H9 (cell line): ENCODE data around the gene FAM78B. TPM values are rescaled to one million over a fixed set of nuclear protein-coding genes. Genes with fewer than 3 reads are reported as not detected.

Experiments used
- DNase-seq: peaks from one replicate; pipeline ENCODE4 v3.0.0-alpha.2; 2017
- H2AFZ ChIP-seq: one replicate; pipeline ENCODE4 v1.6.1; 2013; ENCODE audit warnings: mild to moderate bottlenecking, low read length, control low read depth, moderate library complexity
- H2AK5ac ChIP-seq: 2 replicates; pipeline ENCODE4 v1.6.1; 2013; ENCODE audit warnings: low read length, control low read depth, mixed read lengths; ENCODE audit not compliant: insufficient read length
- H2BK120ac ChIP-seq: one replicate; pipeline ENCODE4 v1.6.1; 2013; ENCODE audit warnings: low read depth, mild to moderate bottlenecking, low read length, control low read depth, inconsistent platforms; ENCODE audit not compliant: poor library complexity, severe bottlenecking
- H2BK12ac ChIP-seq: 2 replicates; pipeline ENCODE4 v1.6.1; 2013; ENCODE audit warnings: low read length, control low read depth, mixed read lengths, low read depth; ENCODE audit not compliant: insufficient read length
- H2BK15ac ChIP-seq: 2 replicates; pipeline ENCODE4 v1.6.1; 2013; ENCODE audit warnings: low read depth, low read length, control low read depth
- H2BK20ac ChIP-seq: one replicate; pipeline ENCODE4 v1.6.1; 2013; ENCODE audit warnings: low read depth, mild to moderate bottlenecking, low read length, control low read depth, inconsistent platforms; ENCODE audit not compliant: poor library complexity, severe bottlenecking
- H2BK5ac ChIP-seq: 2 replicates; pipeline ENCODE4 v1.6.1; 2013; ENCODE audit warnings: low read length, control low read depth, mixed read lengths; ENCODE audit not compliant: insufficient read length
- H3K14ac ChIP-seq: 2 replicates; pipeline ENCODE4 v1.6.1; 2013; ENCODE audit warnings: low read length, control low read depth; ENCODE audit not compliant: insufficient read depth
- H3K18ac ChIP-seq: 2 replicates; pipeline ENCODE4 v1.6.1; 2013; ENCODE audit warnings: low read depth, mild to moderate bottlenecking, mixed read lengths, low read length, control low read depth; ENCODE audit not compliant: insufficient read length
- H3K23ac ChIP-seq: 2 replicates; pipeline ENCODE4 v1.6.1; 2013; ENCODE audit warnings: low read length, control low read depth, mixed read lengths, low read depth; ENCODE audit not compliant: insufficient read length
- H3K23me2 ChIP-seq: 2 replicates; pipeline ENCODE4 v1.6.1; 2013; ENCODE audit warnings: low read depth, mild to moderate bottlenecking, mixed read lengths, low read length, control low read depth; ENCODE audit not compliant: insufficient read length, poor library complexity, severe bottlenecking
- H3K27ac ChIP-seq: 2 replicates; pipeline ENCODE4 v1.5.1; 2013; ENCODE audit warnings: low read length, control low read depth, mixed read lengths, low read depth; ENCODE audit not compliant: insufficient read length
- H3K27me3 ChIP-seq: 2 replicates; pipeline ENCODE4 v1.6.1; 2013; ENCODE audit warnings: low read length, control low read depth, inconsistent platforms; ENCODE audit not compliant: insufficient read depth
- H3K4ac ChIP-seq: 2 replicates; pipeline ENCODE4 v1.6.1; 2013; ENCODE audit warnings: low read depth, mild to moderate bottlenecking, control low read depth, inconsistent platforms, low read length, moderate library complexity
- H3K4me1 ChIP-seq: 2 replicates; pipeline ENCODE4 v1.6.1; 2013; ENCODE audit warnings: low read length, control low read depth, inconsistent platforms; ENCODE audit not compliant: insufficient read depth
- H3K4me2 ChIP-seq: 2 replicates; pipeline ENCODE4 v1.6.1; 2013; ENCODE audit warnings: low read length, control low read depth, mixed read lengths; ENCODE audit not compliant: insufficient read length, insufficient read depth
- H3K56ac ChIP-seq: 2 replicates; pipeline ENCODE4 v1.6.1; 2013; ENCODE audit warnings: low read depth, mild to moderate bottlenecking, mixed read lengths, low read length, control low read depth; ENCODE audit not compliant: insufficient read length
- H3K79me1 ChIP-seq: 2 replicates; pipeline ENCODE4 v1.6.1; 2013; ENCODE audit warnings: low read depth, mild to moderate bottlenecking, moderate library complexity, low read length, control low read depth, inconsistent platforms; ENCODE audit not compliant: insufficient read depth, poor library complexity, severe bottlenecking
- H3K79me2 ChIP-seq: 2 replicates; pipeline ENCODE4 v1.6.1; 2013; ENCODE audit warnings: low read length, control low read depth, inconsistent platforms; ENCODE audit not compliant: insufficient read depth
- H3K9ac ChIP-seq: 2 replicates; pipeline ENCODE4 v1.6.1; 2013; ENCODE audit warnings: low read length, control low read depth, mixed read lengths; ENCODE audit not compliant: insufficient read length; ENCODE audit errors: extremely low read depth
- H3K9me3 ChIP-seq: one replicate; pipeline ENCODE4 v1.6.1; 2013; ENCODE audit warnings: low read depth, low read length, inconsistent platforms; ENCODE audit not compliant: control insufficient read depth
- H3T11ph ChIP-seq: one replicate; pipeline ENCODE4 v1.6.1; 2013; ENCODE audit warnings: mild to moderate bottlenecking, low read length, control low read depth, inconsistent platforms
- H4K20me1 ChIP-seq: one replicate; pipeline ENCODE4 v1.6.1; 2013; ENCODE audit not compliant: control insufficient read depth, insufficient read length, insufficient read depth
- H4K5ac ChIP-seq: 2 replicates; pipeline ENCODE4 v1.6.1; 2013; ENCODE audit warnings: low read depth, mild to moderate bottlenecking, mixed read lengths, low read length, control low read depth; ENCODE audit not compliant: insufficient read length
- H4K8ac ChIP-seq: replicated peaks from 2 replicates; pipeline ENCODE4 v1.6.1; 2013; ENCODE audit warnings: low read length, control low read depth, mixed read lengths, low read depth; ENCODE audit not compliant: insufficient read length
- H4K91ac ChIP-seq: 2 replicates; pipeline ENCODE4 v1.6.1; 2013; ENCODE audit warnings: low read depth, mild to moderate bottlenecking, moderate library complexity, mixed read lengths, low read length, control low read depth; ENCODE audit not compliant: insufficient read length
- H3K27ac Mint-ChIP-seq, 3 experiments: 2 replicates in 2 of 3; 3 replicates in 1 of 3; pipeline ENCODE4 v1.8.0; 2020 to 2021; ENCODE audit warnings: mixed read lengths in 3 of 3, mild to moderate bottlenecking in 1 of 3, moderate library complexity in 1 of 3
- H3K27me3 Mint-ChIP-seq: 2 replicates; pipeline ENCODE4 v1.8.0; 2021; ENCODE audit warnings: low read depth, mild to moderate bottlenecking, moderate library complexity, mixed read lengths
- H3K36me3 Mint-ChIP-seq, 3 experiments: 2 replicates in 2 of 3; 3 replicates in 1 of 3; pipeline ENCODE4 v1.8.0; 2020 to 2021; ENCODE audit warnings: low read depth in 3 of 3, mixed read lengths in 3 of 3; ENCODE audit not compliant: insufficient read depth in 1 of 3
- H3K4me1 Mint-ChIP-seq, 2 experiments: 2 replicates each; pipeline ENCODE4 v1.8.0; 2020; ENCODE audit warnings: mixed read lengths in 2 of 2
- H3K4me3 Mint-ChIP-seq, 2 experiments: 2 replicates in 1 of 2; 3 replicates in 1 of 2; pipeline ENCODE4 v1.8.0; 2020 to 2021; ENCODE audit warnings: mild to moderate bottlenecking in 2 of 2, mixed read lengths in 2 of 2, moderate library complexity in 1 of 2
- H3K9me3 Mint-ChIP-seq, 2 experiments: 2 replicates in 1 of 2; 3 replicates in 1 of 2; pipeline ENCODE4 v1.8.0; 2020; ENCODE audit warnings: mild to moderate bottlenecking in 2 of 2, mixed read lengths in 2 of 2, moderate library complexity in 1 of 2
- CTCF ChIP-seq: fragments of 200-600 bp; sonication (generic); conservative IDR thresholded peaks from 3 replicates; pipeline ENCODE4 v1.8.0; 2021; ENCODE audit warnings: antibody characterized with exemption, mild to moderate bottlenecking
- WGBS: extraction: QIAGEN DNeasy Blood & Tissue Kit; methylation state at CpG from one replicate; pipeline ENCODE4 v1.1.7; 2013; ENCODE audit warnings: missing lambda C conversion rate, low lambda C conversion rate, mixed read lengths; ENCODE audit not compliant: insufficient read length; ENCODE audit errors: extremely low coverage; 5-methylcytosine and 5-hydroxymethylcytosine counted together
- total RNA-seq: library from RNA; stranded (reverse); gene quantifications from 2 replicates; pipeline ENCODE4 v1.2.1, GENCODE V29; 2021

Gene FAM78B
- total RNA-seq, 1 experiment from 2014 or later, result 2.3 TPM

- no peak overlapping the region for H3K9ac ChIP-seq
- H3K36me3 Mint-ChIP-seq, result no peaks in the 10 kb centered on the region
- no peak overlapping the region for H3K56ac ChIP-seq
- H3K27ac Mint-ChIP-seq, result no peak overlapping the region
- H2BK15ac ChIP-seq, result no peak overlapping the region
- no peak overlapping the region for H4K5ac ChIP-seq
- H2BK120ac ChIP-seq, result no peak overlapping the region
- TF ChIP-seq CTCF, result no peak
- H2BK5ac ChIP-seq, result no peak overlapping the region
- H3K23me2 ChIP-seq, result no peaks in the 10 kb centered on the region
- no peak overlapping the region for H2BK12ac ChIP-seq
- no peak for DNase-seq
- no peak overlapping the region for H3K4ac ChIP-seq
- H3T11ph ChIP-seq, result no peak overlapping the region
- no peak overlapping the region for H3K18ac ChIP-seq
- no peaks in the 10 kb centered on the region for H3K27me3 Mint-ChIP-seq
- no peak overlapping the region for H2AFZ ChIP-seq
- H2AK5ac ChIP-seq, result no peak overlapping the region
- H3K14ac ChIP-seq, result no peak overlapping the region
- no peaks in the 10 kb centered on the region for H3K79me1 ChIP-seq
- no peaks in the 10 kb centered on the region for H3K9me3 ChIP-seq
- 0 out of 5 replicates have a peak, but pooled peaks cover 0 to 2% of the 10 kb centered on the region in 2 experiments for H3K9me3 Mint-ChIP-seq
- H3K79me2 ChIP-seq, result no peaks in the 10 kb centered on the region
- H3K4me1 Mint-ChIP-seq, result peaks cover 16 to 17% of the 10 kb centered on the region in 2 experiments
- no peak overlapping the region for H3K4me3 Mint-ChIP-seq
- H3K27me3 ChIP-seq, result no peaks in the 10 kb centered on the region
- no peak overlapping the region for H3K4me2 ChIP-seq
- H4K91ac ChIP-seq, result no peak overlapping the region
- no peak overlapping the region for H3K23ac ChIP-seq
- no peaks in the 10 kb centered on the region; the same call in none of the 2 replicates for H3K4me1 ChIP-seq
- H4K8ac ChIP-seq, result no peak overlapping the region
- no peak overlapping the region for H3K27ac ChIP-seq
- no peaks in the 10 kb centered on the region for H4K20me1 ChIP-seq
- H2BK20ac ChIP-seq, result no peak overlapping the region
- WGBS, result no CpG with 5 or more reads among the region's 1 CpG
These were observed 38.6 kb downstream of the FAM78B start for GRCh38 chr1:166128195-166128594.
